ENCODE data around the gene PDE1C.

The PDE1C gene

GRCh38 chr7:31724696-31725095 is 345.5 kb downstream of the PDE1C start:
- TF ChIP-seq CTCF (IDR thresholded peaks at IDR 0.05; ENCODE audit: low read depth, low read length, missing control alignments) = no peak
- H3K4me3 ChIP-seq (replicated peaks; ENCODE audit: low read depth, low read length) = no peak overlapping the region
- DNase-seq (ENCODE audit: extremely low read depth, low read depth) = no peak

GRCh38 chr7:31720366-31720765 is 349.8 kb downstream of the PDE1C start:
- no peak overlapping the region for H3K4me3 ChIP-seq (replicated peaks; ENCODE audit: low read depth, low read length)
- TF ChIP-seq CTCF (IDR thresholded peaks at IDR 0.05; ENCODE audit: low read depth, low read length, missing control alignments) = no peak
- no peak for DNase-seq (ENCODE audit: extremely low read depth, low read depth)

GRCh38 chr7:31716355-31716754 is 353.9 kb downstream of the PDE1C start:
- H3K4me3 ChIP-seq (replicated peaks; ENCODE audit: low read depth, low read length) = no peak overlapping the region
- no peak for DNase-seq (ENCODE audit: extremely low read depth, low read depth)
- no peak for TF ChIP-seq CTCF (IDR thresholded peaks at IDR 0.05; ENCODE audit: low read depth, low read length, missing control alignments)

- no peak for TF ChIP-seq CTCF (IDR thresholded peaks at IDR 0.05; ENCODE audit: low read depth, low read length, missing control alignments)
- no peak overlapping the region for H3K4me3 ChIP-seq (replicated peaks; ENCODE audit: low read depth, low read length)
- DNase-seq (ENCODE audit: extremely low read depth, low read depth) = no peak
Observed at GRCh38 chr7:31710171-31710570, 360.0 kb downstream of the PDE1C start.

GRCh38 chr7:31707089-31707488 is 363.1 kb downstream of the PDE1C start:
- no peak for DNase-seq (ENCODE audit: extremely low read depth, low read depth)
- H3K4me3 ChIP-seq (replicated peaks; ENCODE audit: low read depth, low read length) = no peak overlapping the region
- no peak for TF ChIP-seq CTCF (IDR thresholded peaks at IDR 0.05; ENCODE audit: low read depth, low read length, missing control alignments)

GRCh38 chr7:31705377-31705776 is 364.8 kb downstream of the PDE1C start:
- H3K4me3 ChIP-seq (replicated peaks; ENCODE audit: low read depth, low read length) = no peak overlapping the region
- TF ChIP-seq CTCF (IDR thresholded peaks at IDR 0.05; ENCODE audit: low read depth, low read length, missing control alignments) = no peak
- DNase-seq (ENCODE audit: extremely low read depth, low read depth) = no peak

GRCh38 chr7:31702354-31702753 is 367.9 kb downstream of the PDE1C start:
- H3K4me3 ChIP-seq (replicated peaks; ENCODE audit: low read depth, low read length) = no peak overlapping the region
- DNase-seq (ENCODE audit: extremely low read depth, low read depth) = no peak
- no peak for TF ChIP-seq CTCF (IDR thresholded peaks at IDR 0.05; ENCODE audit: low read depth, low read length, missing control alignments)
